ENCODE data around the gene EP400. TPM values are rescaled to one million over a fixed set of nuclear protein-coding genes. Genes with fewer than 3 reads are reported as not detected.
A peak's percentile ranks its signal among the peaks of the same experiment; 100 is the strongest.

The EP400 gene
- total RNA-seq, 1 donor from 2014 or later = 51.3 TPM

DNA sequence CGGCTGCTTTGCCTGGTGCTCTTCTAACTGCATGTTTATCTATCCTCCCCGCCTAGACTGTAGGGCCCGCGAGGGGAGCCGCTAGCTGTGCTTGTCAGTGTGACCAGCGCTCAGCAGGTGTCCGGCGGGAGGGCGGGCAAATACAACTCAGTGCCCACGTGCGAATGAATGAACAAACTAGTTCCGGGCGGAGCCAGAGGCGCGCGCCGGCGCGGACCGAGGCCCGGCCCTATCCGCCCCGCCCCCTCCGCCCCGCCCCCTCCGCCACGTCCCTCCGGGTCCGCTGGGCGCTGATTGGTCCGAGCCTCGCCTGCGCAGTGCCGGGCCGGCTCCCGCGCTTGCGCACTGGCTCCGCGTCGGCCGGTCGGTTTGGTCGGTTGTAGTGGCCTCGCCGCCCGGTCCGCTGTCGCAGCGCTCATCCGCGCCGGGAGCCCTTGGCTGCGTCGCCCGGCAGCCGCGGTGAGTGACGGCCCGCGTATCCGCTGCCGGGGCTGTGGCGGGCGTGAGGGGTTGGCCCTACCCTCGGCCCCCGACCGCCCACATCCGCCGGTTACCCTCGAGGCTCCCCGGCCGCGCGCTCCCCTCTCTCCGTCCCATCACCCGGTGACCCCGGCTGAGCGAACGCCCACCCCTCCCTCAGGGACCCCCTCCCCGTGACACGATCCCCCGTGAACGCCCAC lies 134.3 kb downstream of the EP400 start:
- TF ChIP-seq, protein P1, sequence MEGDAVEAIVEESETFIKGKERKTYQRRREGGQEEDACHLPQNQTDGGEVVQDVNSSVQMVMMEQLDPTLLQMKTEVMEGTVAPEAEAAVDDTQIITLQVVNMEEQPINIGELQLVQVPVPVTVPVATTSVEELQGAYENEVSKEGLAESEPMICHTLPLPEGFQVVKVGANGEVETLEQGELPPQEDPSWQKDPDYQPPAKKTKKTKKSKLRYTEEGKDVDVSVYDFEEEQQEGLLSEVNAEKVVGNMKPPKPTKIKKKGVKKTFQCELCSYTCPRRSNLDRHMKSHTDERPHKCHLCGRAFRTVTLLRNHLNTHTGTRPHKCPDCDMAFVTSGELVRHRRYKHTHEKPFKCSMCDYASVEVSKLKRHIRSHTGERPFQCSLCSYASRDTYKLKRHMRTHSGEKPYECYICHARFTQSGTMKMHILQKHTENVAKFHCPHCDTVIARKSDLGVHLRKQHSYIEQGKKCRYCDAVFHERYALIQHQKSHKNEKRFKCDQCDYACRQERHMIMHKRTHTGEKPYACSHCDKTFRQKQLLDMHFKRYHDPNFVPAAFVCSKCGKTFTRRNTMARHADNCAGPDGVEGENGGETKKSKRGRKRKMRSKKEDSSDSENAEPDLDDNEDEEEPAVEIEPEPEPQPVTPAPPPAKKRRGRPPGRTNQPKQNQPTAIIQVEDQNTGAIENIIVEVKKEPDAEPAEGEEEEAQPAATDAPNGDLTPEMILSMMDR (IDR thresholded peaks at IDR 0.05) = no peak
- peak overlapping the region; percentile 84 for H3K27ac Mint-ChIP-seq (ENCODE audit: unreplicated experiment)
- H3K27me3 Mint-ChIP-seq (ENCODE audit: unreplicated experiment) = no peaks in the 10 kb centered on the region
- peaks cover 8% of the 10 kb centered on the region for H3K36me3 Mint-ChIP-seq (ENCODE audit: unreplicated experiment)
- no peaks in the 10 kb centered on the region for H3K9me3 Mint-ChIP-seq (ENCODE audit: unreplicated experiment)
- DNase-seq (ENCODE audit: extremely low spot score, unreplicated experiment) = peak; percentile 98
- peak overlapping the region; percentile 80 for H3K4me3 Mint-ChIP-seq (ENCODE audit: unreplicated experiment)
- H3K4me1 Mint-ChIP-seq (ENCODE audit: unreplicated experiment) = peaks cover 23% of the 10 kb centered on the region

DNA sequence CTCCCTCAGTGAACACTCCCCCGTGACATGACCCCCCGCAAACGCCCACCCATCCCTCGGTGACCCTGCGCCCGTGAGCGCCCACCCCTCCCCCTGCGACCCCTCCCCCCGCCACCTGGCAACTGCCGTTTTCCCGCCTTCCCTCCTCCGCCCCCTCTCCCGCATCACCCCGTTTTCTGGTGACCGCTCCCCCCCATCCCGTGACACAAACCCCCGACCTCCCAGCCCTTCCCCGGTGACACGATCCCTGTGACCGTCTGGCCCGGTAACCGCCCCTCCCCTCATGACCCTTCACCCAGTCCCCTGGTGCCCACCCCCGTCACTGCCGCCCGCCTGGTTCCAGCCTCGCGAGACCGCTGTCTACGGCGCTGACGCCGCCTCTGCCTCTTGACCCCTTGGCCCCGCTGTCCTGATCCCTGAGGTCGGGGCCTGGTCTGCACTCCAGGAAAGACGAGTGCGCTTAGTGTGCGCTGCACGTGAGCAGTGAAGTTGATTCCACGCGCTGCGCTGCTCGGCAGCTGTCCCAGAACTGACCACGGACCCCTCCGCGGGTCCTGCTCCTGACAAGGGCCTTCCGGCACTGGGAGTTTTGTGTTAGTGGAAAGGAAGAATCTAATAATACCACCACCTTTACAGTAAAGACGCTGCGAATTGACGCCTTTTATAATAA lies 135.0 kb downstream of the EP400 start:
- H3K36me3 Mint-ChIP-seq (ENCODE audit: unreplicated experiment) = peaks cover 14% of the 10 kb centered on the region
- H3K9me3 Mint-ChIP-seq (ENCODE audit: unreplicated experiment) = no peaks in the 10 kb centered on the region
- H3K4me1 Mint-ChIP-seq (ENCODE audit: unreplicated experiment) = peaks cover 23% of the 10 kb centered on the region
- no peaks in the 10 kb centered on the region for H3K27me3 Mint-ChIP-seq (ENCODE audit: unreplicated experiment)
- peak overlapping the region; percentile 94 for H3K27ac Mint-ChIP-seq (ENCODE audit: unreplicated experiment)
- DNase-seq (ENCODE audit: extremely low spot score, unreplicated experiment) = no peak
- peak overlapping the region; percentile 95 for H3K4me3 Mint-ChIP-seq (ENCODE audit: unreplicated experiment)
- TF ChIP-seq, protein P1 (IDR thresholded peaks at IDR 0.05) = no peak

DNA sequence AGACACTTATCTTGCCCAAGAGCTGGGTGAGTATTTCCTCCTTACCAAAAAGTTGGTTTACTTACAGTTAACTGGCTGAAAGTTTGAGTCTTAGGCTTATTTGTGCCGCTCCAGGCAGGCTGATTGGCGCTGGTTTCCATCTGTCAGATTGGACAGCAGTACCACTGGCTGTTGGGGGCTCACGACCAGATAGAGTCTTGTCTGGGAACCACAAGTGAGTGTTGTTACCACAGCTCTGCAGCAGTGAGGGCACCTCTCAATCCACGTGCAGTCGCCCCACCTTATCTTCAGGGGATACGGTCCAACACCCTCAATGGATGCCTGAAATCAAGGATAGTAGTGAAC lies 135.5 kb downstream of the EP400 start:
- H3K27ac Mint-ChIP-seq (ENCODE audit: unreplicated experiment) = peak overlapping the region; percentile 94
- peaks cover 23% of the 10 kb centered on the region for H3K4me1 Mint-ChIP-seq (ENCODE audit: unreplicated experiment)
- DNase-seq (ENCODE audit: extremely low spot score, unreplicated experiment) = no peak

DNA sequence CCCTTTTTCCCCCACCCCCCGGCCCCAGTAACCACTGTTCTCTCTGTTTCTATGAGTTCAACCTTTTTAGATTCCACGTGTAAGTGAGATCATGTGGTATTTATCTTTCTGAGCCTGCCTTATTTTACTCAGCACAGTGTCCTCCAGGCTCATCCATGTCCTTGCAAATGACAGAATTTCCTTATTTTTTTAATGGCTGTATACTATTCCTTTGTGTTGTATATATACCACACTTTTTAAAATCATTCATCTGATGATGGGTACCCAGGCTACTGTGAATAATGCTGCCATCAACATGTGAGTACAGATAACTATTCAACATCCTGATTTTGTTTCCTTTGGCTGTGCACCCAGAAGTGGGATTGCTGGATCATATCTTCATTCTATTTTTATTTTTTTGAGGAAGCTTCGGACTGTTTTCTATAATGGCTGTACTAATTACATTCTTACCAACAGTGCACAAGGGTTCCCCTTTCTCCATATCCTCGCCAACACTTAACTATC lies 139.7 kb downstream of the EP400 start:
- Mint-ChIP-seq H3K27me3 (ENCODE audit: unreplicated experiment) (no peaks in the 10 kb centered on the region), H3K9me3 (ENCODE audit: unreplicated experiment) (no peaks in the 10 kb centered on the region), H3K27ac (ENCODE audit: unreplicated experiment) (no peak overlapping the region), H3K36me3 (ENCODE audit: unreplicated experiment) (peaks cover 18% of the 10 kb centered on the region), H3K4me1 (ENCODE audit: unreplicated experiment) (peaks cover 18% of the 10 kb centered on the region), H3K4me3 (ENCODE audit: unreplicated experiment) (no peak overlapping the region)
- DNase-seq (ENCODE audit: extremely low spot score, unreplicated experiment) = no peak
- TF ChIP-seq, protein P1 (IDR thresholded peaks at IDR 0.05) = no peak

More for the DNA sequence above, 135.5 kb downstream of the EP400 start:
- Mint-ChIP-seq H3K36me3 (ENCODE audit: unreplicated experiment) (peaks cover 15% of the 10 kb centered on the region), H3K4me3 (ENCODE audit: unreplicated experiment) (peak overlapping the region; percentile 95), H3K9me3 (ENCODE audit: unreplicated experiment) (no peaks in the 10 kb centered on the region), H3K27me3 (ENCODE audit: unreplicated experiment) (no peaks in the 10 kb centered on the region)
- TF ChIP-seq, protein P1 (IDR thresholded peaks at IDR 0.05) = no peak

DNA sequence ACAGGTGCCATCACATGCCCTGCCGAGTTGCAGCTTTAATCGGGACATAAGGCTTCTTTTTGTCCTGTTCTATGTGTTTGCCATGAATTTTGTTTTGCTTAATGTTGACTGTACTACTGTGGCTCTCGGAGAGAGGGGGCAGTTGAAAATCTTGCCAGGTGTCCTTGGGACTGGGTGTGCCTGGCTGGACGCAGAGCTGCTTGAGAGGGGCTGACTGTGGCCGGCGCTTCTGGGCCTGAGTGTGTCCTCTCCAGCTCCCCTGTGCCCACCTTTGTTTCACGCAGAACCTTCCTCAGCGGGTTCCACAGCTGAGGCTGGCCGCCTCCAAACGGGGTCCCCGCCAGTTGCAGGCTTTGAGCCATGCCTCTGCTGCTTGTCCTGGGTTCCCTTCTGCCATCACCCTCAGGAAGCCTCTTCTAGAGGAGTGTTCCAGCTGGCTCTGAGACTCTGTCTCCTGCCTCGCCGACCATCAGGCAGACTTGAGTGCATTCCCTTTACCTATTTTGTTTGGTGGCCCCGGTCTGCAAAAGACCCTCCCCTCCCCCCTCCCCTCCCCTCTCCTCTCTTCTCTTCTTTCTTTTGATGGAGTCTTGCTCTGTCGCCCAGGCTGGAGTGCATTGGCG lies 144.6 kb downstream of the EP400 start:
- peaks cover 2% of the 10 kb centered on the region for H3K4me1 Mint-ChIP-seq (ENCODE audit: unreplicated experiment)
- H3K36me3 Mint-ChIP-seq (ENCODE audit: unreplicated experiment) = peaks cover 22% of the 10 kb centered on the region
- no peaks in the 10 kb centered on the region for H3K9me3 Mint-ChIP-seq (ENCODE audit: unreplicated experiment)
- no peak overlapping the region for H3K27ac Mint-ChIP-seq (ENCODE audit: unreplicated experiment)
- TF ChIP-seq, protein P1 (IDR thresholded peaks at IDR 0.05) = no peak
- DNase-seq (ENCODE audit: extremely low spot score, unreplicated experiment) = peak; percentile 75
- H3K27me3 Mint-ChIP-seq (ENCODE audit: unreplicated experiment) = no peaks in the 10 kb centered on the region
- H3K4me3 Mint-ChIP-seq (ENCODE audit: unreplicated experiment) = no peak overlapping the region

All from osteocyte (in vitro differentiated cells).